Lower leg skin (tissue), 3 donors: Measurements from ENCODE around the gene PSTK.

Experiments used
- POLR2A ChIP-seq, 2 donors: fragments of 450-650 bp; IDR thresholded peaks; one replicate each; pipeline ENCODE4 v1.6.1; 2016 to 2017; ENCODE audit warnings: antibody characterized with exemption in 2 of 2, mild to moderate bottlenecking in 1 of 2, moderate library complexity in 1 of 2
- TF ChIP-seq, protein P1 (sequence below), 3 donors: fragments of 450-650 bp; IDR thresholded peaks; one replicate each; pipeline ENCODE4 v1.5.1; 2016; ENCODE audit warnings: antibody characterized with exemption in 3 of 3, mild to moderate bottlenecking in 3 of 3, moderate library complexity in 2 of 3

DNA sequence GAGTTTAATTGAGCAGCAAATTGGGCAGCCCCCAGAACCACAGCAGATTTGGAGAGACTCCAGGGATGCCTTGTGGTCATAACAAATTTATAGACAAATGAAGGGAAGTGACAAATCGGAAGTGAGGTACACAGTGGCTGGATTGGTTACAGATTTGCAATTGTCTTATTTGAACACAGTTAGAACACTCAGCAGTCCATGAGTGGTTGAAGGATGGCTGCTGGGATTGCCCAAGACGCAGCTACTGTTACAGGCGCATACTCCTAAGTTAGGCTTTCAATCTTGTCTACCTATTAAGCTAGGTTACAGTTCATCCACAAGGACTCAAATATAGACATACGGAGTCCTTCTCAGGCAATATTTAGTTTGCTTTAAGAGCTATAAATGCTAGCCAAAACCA is 36.0 kb downstream of the PSTK start:
- TF ChIP-seq, protein P1, sequence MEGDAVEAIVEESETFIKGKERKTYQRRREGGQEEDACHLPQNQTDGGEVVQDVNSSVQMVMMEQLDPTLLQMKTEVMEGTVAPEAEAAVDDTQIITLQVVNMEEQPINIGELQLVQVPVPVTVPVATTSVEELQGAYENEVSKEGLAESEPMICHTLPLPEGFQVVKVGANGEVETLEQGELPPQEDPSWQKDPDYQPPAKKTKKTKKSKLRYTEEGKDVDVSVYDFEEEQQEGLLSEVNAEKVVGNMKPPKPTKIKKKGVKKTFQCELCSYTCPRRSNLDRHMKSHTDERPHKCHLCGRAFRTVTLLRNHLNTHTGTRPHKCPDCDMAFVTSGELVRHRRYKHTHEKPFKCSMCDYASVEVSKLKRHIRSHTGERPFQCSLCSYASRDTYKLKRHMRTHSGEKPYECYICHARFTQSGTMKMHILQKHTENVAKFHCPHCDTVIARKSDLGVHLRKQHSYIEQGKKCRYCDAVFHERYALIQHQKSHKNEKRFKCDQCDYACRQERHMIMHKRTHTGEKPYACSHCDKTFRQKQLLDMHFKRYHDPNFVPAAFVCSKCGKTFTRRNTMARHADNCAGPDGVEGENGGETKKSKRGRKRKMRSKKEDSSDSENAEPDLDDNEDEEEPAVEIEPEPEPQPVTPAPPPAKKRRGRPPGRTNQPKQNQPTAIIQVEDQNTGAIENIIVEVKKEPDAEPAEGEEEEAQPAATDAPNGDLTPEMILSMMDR (IDR thresholded peaks at IDR 0.05): no peak
- no peak for TF ChIP-seq POLR2A (IDR thresholded peaks at IDR 0.05)
